ENCODE data around the gene IDH3B. TPM values are rescaled to one million over a fixed set of nuclear protein-coding genes. Genes with fewer than 3 reads are reported as not detected.

IDH3B gene
- total and polyA plus RNA-seq, 10 donors = 59.4 to 105 (median 84.7) TPM

- intact Hi-C loops (cut with DNase I; ENCODE audit: low total_unique reads) = no loop called here
- no peak overlapping the region for H3K4me3 ChIP-seq
- WGBS, 5 donors = 58 to 85% (median 75%) methylated on average over 4 of the region's 4 CpGs
Measured at GRCh38 chr20:2624190-2624589, 39.8 kb downstream of the IDH3B start.

GRCh38 chr20:2619961-2620595, 43.9 kb downstream of the IDH3B start:
- 82 to 99% (median 89%) methylated on average over 3 of the region's 3 CpGs for WGBS, 5 donors

More at GRCh38 chr20:2624190-2624589, 39.8 kb downstream of the IDH3B start:
- H3K36me3 ChIP-seq = no peaks in the 10 kb centered on the region
- H3K9me3 ChIP-seq = peaks cover 0 to 22% (median 13%) of the 10 kb centered on the region in 8 donors
- DNase-seq = no peak
- H3K27me3 ChIP-seq (replicated peaks in 1 of 7) = peaks cover 0 to 16% (median 0%) of the 10 kb centered on the region in 7 donors
- H3K27ac ChIP-seq = no peak overlapping the region
- H3K4me1 ChIP-seq = no peaks in the 10 kb centered on the region
- TF ChIP-seq POLR2A (IDR thresholded peaks at IDR 0.05) = no peak
- no peak for TF ChIP-seq CTCF (IDR thresholded peaks at IDR 0.05 in 8 of 11, conservative IDR thresholded peaks at IDR 0.05 in 3 of 11)
- TF ChIP-seq POLR2AphosphoS5 (IDR thresholded peaks at IDR 0.05) = no peak

GRCh38 chr20:2619337-2619736, 44.7 kb downstream of the IDH3B start:
- H3K9me3 ChIP-seq = peaks cover 0 to 8% (median 2%) of the 10 kb centered on the region in 8 donors
- intact Hi-C loops (cut with DNase I; ENCODE audit: low total_unique reads) = no loop called here
- H3K36me3 ChIP-seq = no peaks in the 10 kb centered on the region
- WGBS, 5 donors = 60 to 75% (median 71%) methylated on average over 2 of the region's 2 CpGs
- no peak overlapping the region for H3K27ac ChIP-seq
- DNase-seq = no peak
- TF ChIP-seq POLR2AphosphoS5 (IDR thresholded peaks at IDR 0.05) (no peak), CTCF (IDR thresholded peaks at IDR 0.05 in 8 of 11, conservative IDR thresholded peaks at IDR 0.05 in 3 of 11) (no peak), POLR2A (IDR thresholded peaks at IDR 0.05) (no peak)
- H3K4me1 ChIP-seq = no peaks in the 10 kb centered on the region
- no peak overlapping the region for H3K4me3 ChIP-seq
- peaks cover 0 to 22% (median 0%) of the 10 kb centered on the region in 7 donors for H3K27me3 ChIP-seq (replicated peaks in 1 of 7)

More at GRCh38 chr20:2619961-2620595, 43.9 kb downstream of the IDH3B start:
- Histone ChIP-seq H3K27me3 (replicated peaks in 1 of 7) (peaks cover 0 to 22% (median 0%) of the 10 kb centered on the region in 7 donors), H3K36me3 (no peaks in the 10 kb centered on the region), H3K9me3 (peaks cover 0 to 8% (median 2%) of the 10 kb centered on the region in 8 donors), H3K4me1 (no peaks in the 10 kb centered on the region), H3K27ac (no peak overlapping the region), H3K4me3 (no peak overlapping the region)
- intact Hi-C loops (cut with DNase I; ENCODE audit: low total_unique reads) = no loop called here
- TF ChIP-seq POLR2A (IDR thresholded peaks at IDR 0.05) = no peak
- TF ChIP-seq POLR2AphosphoS5 (IDR thresholded peaks at IDR 0.05) = no peak
- TF ChIP-seq CTCF (IDR thresholded peaks at IDR 0.05 in 8 of 11, conservative IDR thresholded peaks at IDR 0.05 in 3 of 11) = no peak
- DNase-seq = no peak

- H3K27me3 ChIP-seq (replicated peaks in 1 of 7) = peaks cover 0 to 22% (median 0%) of the 10 kb centered on the region in 7 donors
- peaks cover 0 to 8% (median 2%) of the 10 kb centered on the region in 8 donors for H3K9me3 ChIP-seq
- no peaks in the 10 kb centered on the region for H3K4me1 ChIP-seq
- intact Hi-C loops (cut with DNase I; ENCODE audit: low total_unique reads) = no loop called here
- no peak for TF ChIP-seq CTCF (IDR thresholded peaks at IDR 0.05 in 8 of 11, conservative IDR thresholded peaks at IDR 0.05 in 3 of 11)
- TF ChIP-seq POLR2AphosphoS5 (IDR thresholded peaks at IDR 0.05) = no peak
- TF ChIP-seq POLR2A (IDR thresholded peaks at IDR 0.05) = no peak
- H3K27ac ChIP-seq = no peak overlapping the region
- no peak for DNase-seq
- WGBS, 5 donors = 69 to 78% (median 76%) methylated on average over 6 of the region's 6 CpGs
- H3K36me3 ChIP-seq = no peaks in the 10 kb centered on the region
- no peak overlapping the region for H3K4me3 ChIP-seq
Measured at GRCh38 chr20:2618815-2619214, 45.2 kb downstream of the IDH3B start.
